ENCODE data around the gene LCP1.

LCP1 gene

DNA sequence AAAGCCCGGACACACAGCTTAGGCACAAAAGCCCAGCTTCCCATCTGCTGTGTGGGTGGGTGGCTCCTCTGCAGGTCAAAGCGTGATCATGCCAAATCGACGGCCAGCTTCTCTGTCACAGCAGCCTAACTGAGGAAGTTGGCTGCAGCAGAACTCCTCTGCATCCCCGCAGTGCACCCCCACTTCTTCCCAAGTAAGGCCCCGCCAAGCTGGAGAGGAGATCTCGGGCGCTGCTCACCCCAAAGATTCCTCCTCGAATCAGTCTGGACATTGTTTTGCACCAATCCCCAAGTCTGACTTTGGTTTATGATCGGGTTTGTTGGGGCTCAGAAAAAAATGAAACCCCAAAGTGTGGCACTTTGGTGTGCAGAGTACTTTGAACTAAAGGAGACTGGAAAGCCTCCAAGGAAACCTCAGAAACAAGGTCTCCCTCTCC, 57.4 kb downstream of the LCP1 start:
- Histone ChIP-seq H3K36me3 (ENCODE audit: insufficient read depth, low read length) (no peaks in the 10 kb centered on the region), H3K4me2 (ENCODE audit: low read length) (no peak overlapping the region), H3K9me3 (replicated peaks; ENCODE audit: low read length) (no peaks in the 10 kb centered on the region), H3K27me3 (ENCODE audit: control insufficient read depth, insufficient read depth, low read length) (peaks cover 25% of the 10 kb centered on the region), H3K4me1 (ENCODE audit: control insufficient read depth, insufficient read depth, low read length) (peaks cover 3% of the 10 kb centered on the region), H3K9ac (ENCODE audit: low read depth, low read length) (no peak overlapping the region), H3K4me3 (ENCODE audit: low read length) (no peak overlapping the region)

DNA sequence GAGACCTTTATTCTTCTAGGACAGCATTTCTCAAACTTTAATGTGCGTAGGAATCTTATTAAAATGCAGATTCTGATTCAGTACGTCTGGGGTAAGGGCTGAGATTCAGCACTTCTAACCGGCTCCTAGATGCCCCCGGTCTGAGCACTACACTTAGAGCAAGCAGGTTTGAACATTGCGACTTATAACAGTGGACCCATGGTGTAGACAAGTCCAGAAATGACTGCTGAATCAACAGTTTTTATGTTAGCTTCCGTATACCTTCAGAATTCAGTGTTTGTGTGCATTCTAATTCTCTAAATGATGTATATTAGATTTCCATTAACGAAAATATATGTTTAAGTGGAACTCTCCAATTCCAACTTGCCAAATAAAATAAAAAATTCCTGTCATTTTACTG, 59.7 kb downstream of the LCP1 start:
- Histone ChIP-seq H3K9me3 (replicated peaks; ENCODE audit: low read length) (no peaks in the 10 kb centered on the region), H3K4me3 (ENCODE audit: low read length) (no peak overlapping the region), H3K4me1 (ENCODE audit: control insufficient read depth, insufficient read depth, low read length) (peaks cover 3% of the 10 kb centered on the region), H3K4me2 (ENCODE audit: low read length) (no peak overlapping the region), H3K36me3 (ENCODE audit: insufficient read depth, low read length) (no peaks in the 10 kb centered on the region), H3K9ac (ENCODE audit: low read depth, low read length) (no peak overlapping the region), H3K27me3 (ENCODE audit: control insufficient read depth, insufficient read depth, low read length) (peaks cover 22% of the 10 kb centered on the region)

DNA sequence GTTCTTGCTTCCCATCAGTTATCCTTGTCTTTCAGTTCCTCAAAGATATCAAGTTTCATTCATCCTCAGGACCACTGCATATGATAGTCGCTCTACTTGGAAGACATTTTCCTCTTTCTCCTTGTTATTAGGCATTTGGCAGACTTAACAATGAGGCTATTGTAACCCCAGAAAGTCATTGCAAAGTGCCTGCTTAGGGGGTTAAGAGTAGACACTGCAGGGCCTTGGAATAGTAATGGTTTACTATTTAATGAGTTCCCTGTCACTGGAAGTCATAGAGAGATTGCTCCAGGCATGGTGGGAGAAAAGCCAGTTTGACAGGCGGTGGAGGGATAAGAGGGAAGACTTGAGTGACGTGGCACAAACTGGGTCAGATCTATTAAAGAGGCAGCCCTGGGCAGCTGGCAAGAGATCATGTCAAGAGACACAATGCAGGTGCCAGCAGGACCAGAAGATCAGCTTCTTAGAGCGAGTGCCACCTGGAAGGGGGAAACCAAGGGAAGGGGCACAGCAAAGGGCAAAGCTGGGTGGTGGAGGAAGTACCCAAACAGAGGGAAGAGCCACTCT, 60.3 kb downstream of the LCP1 start:
- H3K4me2 ChIP-seq (ENCODE audit: low read length), result no peak overlapping the region
- peaks cover 3% of the 10 kb centered on the region for H3K4me1 ChIP-seq (ENCODE audit: control insufficient read depth, insufficient read depth, low read length)
- H3K9me3 ChIP-seq (replicated peaks; ENCODE audit: low read length), result no peaks in the 10 kb centered on the region
- peaks cover 22% of the 10 kb centered on the region for H3K27me3 ChIP-seq (ENCODE audit: control insufficient read depth, insufficient read depth, low read length)
- H3K36me3 ChIP-seq (ENCODE audit: insufficient read depth, low read length), result no peaks in the 10 kb centered on the region
- no peak overlapping the region for H3K9ac ChIP-seq (ENCODE audit: low read depth, low read length)
- no peak overlapping the region for H3K4me3 ChIP-seq (ENCODE audit: low read length)

DNA sequence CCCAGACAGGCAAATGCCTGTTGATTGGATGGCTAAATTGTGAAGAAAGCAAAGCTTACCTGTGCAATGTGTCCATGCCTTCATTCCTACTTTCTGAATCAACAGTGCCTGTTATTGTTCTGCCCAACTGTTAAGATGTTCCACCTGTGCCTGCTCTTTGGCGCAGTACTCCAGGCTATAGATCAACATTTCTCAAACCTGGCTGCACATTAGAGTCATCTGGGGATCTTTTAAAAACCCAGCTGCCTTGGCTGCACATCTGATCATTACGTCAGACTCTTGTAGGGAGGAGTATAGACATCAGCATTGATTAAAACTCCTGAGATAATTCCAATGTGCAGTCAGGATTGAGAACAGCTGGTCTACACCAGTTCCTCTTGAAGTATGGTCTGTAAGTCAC, 60.9 kb downstream of the LCP1 start:
- Histone ChIP-seq H3K36me3 (ENCODE audit: insufficient read depth, low read length) (no peaks in the 10 kb centered on the region), H3K4me3 (ENCODE audit: low read length) (no peak overlapping the region)

DNA sequence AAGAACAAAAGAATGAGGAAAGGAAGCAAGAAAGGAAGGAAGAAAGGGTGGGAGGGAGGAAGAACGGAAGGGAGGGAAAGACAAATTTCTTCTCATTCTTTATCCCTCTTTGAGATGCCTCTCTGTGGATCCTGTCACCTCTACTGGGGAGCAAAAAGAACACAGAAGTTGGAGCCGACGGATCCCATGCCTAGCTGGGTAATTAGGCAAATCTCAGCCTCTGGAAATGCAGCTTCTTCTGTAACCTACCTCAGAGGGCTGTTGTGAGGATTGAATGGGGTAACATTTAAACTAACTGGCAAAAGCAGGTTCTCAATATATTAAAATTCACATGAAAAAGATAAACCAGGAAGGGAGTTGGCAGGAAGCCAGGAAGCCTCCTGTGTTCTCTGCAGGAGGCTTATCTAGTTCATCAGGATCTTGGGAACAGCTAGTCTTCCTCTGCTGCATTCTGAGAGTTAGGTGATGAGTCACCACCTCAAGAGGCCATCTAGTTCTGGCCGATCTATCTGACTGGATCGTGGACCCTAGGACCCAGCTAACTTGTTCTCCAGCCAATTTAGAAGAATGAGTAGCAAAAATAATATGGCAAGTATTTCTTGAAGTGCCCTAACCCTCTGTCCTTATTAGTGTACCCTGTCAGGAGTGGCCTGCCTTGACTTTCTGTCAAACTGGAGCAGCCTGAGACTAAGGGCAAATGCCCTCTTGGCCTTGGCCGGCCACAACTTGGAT, 61.9 kb downstream of the LCP1 start:
- peaks cover 3% of the 10 kb centered on the region for H3K4me1 ChIP-seq (ENCODE audit: control insufficient read depth, insufficient read depth, low read length)
- H3K9ac ChIP-seq (ENCODE audit: low read depth, low read length), result no peak overlapping the region
- no peak overlapping the region for H3K4me3 ChIP-seq (ENCODE audit: low read length)
- no peaks in the 10 kb centered on the region for H3K36me3 ChIP-seq (ENCODE audit: insufficient read depth, low read length)
- H3K27me3 ChIP-seq (ENCODE audit: control insufficient read depth, insufficient read depth, low read length), result peaks cover 20% of the 10 kb centered on the region
- H3K9me3 ChIP-seq (replicated peaks; ENCODE audit: low read length), result no peaks in the 10 kb centered on the region
- no peak overlapping the region for H3K4me2 ChIP-seq (ENCODE audit: low read length)

More for the DNA sequence above, 60.9 kb downstream of the LCP1 start:
- no peak overlapping the region for H3K9ac ChIP-seq (ENCODE audit: low read depth, low read length)
- H3K9me3 ChIP-seq (replicated peaks; ENCODE audit: low read length), result no peaks in the 10 kb centered on the region
- peaks cover 22% of the 10 kb centered on the region for H3K27me3 ChIP-seq (ENCODE audit: control insufficient read depth, insufficient read depth, low read length)
- H3K4me1 ChIP-seq (ENCODE audit: control insufficient read depth, insufficient read depth, low read length), result peaks cover 3% of the 10 kb centered on the region
- H3K4me2 ChIP-seq (ENCODE audit: low read length), result no peak overlapping the region

DNA sequence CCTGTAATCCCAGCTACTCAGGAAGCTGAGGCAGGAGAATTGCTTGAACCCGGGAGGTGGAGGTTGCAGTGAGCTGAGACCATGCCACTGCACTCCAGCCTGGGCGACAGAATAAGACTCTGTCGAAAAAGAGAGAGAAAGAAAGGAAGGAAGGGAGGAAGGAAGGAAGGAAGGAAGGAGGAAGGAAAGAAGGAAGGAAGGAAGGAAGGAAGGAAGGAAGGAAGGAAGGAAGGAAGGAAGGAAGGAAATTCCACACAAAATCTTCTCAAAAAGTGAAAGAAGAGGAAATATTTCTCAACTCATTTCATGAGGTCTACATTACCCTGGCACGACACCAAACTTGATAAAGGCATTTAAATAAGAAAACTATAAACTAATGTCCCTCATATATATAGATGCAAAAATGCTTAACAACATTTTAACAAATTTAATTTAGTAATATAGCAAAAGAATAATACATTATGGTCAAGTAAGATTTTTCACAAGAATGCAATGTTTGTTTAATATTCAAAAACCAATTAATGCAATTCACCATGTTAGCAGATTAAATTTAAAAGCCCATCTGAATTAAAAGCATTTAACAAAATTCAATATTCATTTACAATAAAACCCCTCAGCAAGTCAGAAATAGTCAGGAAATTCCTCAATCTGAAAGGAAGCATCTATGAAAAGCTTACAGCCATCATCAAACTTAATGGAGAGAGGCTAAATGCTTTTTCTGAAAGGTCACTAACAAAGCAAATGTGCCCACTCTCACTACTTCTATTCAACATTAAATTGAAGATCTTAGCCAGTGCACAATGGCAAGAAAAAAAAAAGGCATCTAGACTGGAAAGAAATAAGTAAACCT, 65.1 kb downstream of the LCP1 start:
- H3K4me3 ChIP-seq (ENCODE audit: low read length), result no peak overlapping the region
- H3K9ac ChIP-seq (ENCODE audit: low read depth, low read length), result no peak overlapping the region
- H3K4me1 ChIP-seq (ENCODE audit: control insufficient read depth, insufficient read depth, low read length), result peaks cover 8% of the 10 kb centered on the region
- no peaks in the 10 kb centered on the region for H3K9me3 ChIP-seq (replicated peaks; ENCODE audit: low read length)
- no peaks in the 10 kb centered on the region for H3K36me3 ChIP-seq (ENCODE audit: insufficient read depth, low read length)
- H3K4me2 ChIP-seq (ENCODE audit: low read length), result no peak overlapping the region
- H3K27me3 ChIP-seq (ENCODE audit: control insufficient read depth, insufficient read depth, low read length), result peaks cover 10% of the 10 kb centered on the region

DNA sequence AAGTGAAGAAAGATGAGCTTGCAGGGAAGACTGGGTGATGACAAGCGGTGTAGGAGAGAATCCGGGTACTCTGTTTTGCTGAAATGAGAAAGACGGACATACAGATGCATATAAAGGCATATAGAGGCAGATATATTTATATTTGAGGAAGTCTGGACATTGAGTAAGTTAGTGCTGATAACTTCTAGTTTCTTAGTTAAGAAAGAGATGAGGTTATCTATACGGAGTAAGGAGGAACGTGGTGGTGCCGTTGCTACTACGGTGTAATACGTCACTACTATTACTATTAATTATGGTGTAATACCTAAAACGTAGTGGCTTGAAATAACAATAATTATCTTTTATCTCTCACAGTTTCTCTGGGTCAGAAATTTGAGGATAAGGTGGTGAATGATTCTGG, 67.4 kb downstream of the LCP1 start:
- H3K4me1 ChIP-seq (ENCODE audit: control insufficient read depth, insufficient read depth, low read length), result peaks cover 4% of the 10 kb centered on the region
- no peak overlapping the region for H3K9ac ChIP-seq (ENCODE audit: low read depth, low read length)
- H3K4me3 ChIP-seq (ENCODE audit: low read length), result no peak overlapping the region
- H3K36me3 ChIP-seq (ENCODE audit: insufficient read depth, low read length), result no peaks in the 10 kb centered on the region
- H3K27me3 ChIP-seq (ENCODE audit: control insufficient read depth, insufficient read depth, low read length), result peaks cover 9% of the 10 kb centered on the region
- no peak overlapping the region for H3K4me2 ChIP-seq (ENCODE audit: low read length)
- no peaks in the 10 kb centered on the region for H3K9me3 ChIP-seq (replicated peaks; ENCODE audit: low read length)

DNA sequence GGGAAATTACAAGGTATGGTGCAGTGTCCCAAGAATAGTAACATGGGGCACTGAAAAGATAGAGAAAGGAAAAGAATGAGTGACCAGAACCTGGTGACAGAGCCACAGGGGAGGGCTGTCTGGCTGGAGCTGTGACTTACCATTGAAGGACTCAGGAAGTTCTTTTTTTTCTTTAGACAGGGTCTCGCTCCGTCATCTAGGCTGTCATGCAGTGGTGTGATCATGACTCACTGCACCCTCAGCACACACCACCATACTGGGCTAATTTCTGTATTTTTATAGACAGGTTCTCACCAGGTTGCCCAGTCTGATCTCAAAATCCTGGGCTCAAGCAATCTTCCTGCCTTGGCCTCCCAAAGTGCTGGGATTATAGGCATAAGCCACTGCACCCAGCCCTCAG, 68.4 kb downstream of the LCP1 start:
- no peaks in the 10 kb centered on the region for H3K36me3 ChIP-seq (ENCODE audit: insufficient read depth, low read length)
- H3K27me3 ChIP-seq (ENCODE audit: control insufficient read depth, insufficient read depth, low read length), result peaks cover 11% of the 10 kb centered on the region
- no peak overlapping the region for H3K4me2 ChIP-seq (ENCODE audit: low read length)
- H3K9ac ChIP-seq (ENCODE audit: low read depth, low read length), result no peak overlapping the region
- H3K4me3 ChIP-seq (ENCODE audit: low read length), result no peak overlapping the region
- H3K4me1 ChIP-seq (ENCODE audit: control insufficient read depth, insufficient read depth, low read length), result peaks cover 4% of the 10 kb centered on the region
- no peaks in the 10 kb centered on the region for H3K9me3 ChIP-seq (replicated peaks; ENCODE audit: low read length)

DNA sequence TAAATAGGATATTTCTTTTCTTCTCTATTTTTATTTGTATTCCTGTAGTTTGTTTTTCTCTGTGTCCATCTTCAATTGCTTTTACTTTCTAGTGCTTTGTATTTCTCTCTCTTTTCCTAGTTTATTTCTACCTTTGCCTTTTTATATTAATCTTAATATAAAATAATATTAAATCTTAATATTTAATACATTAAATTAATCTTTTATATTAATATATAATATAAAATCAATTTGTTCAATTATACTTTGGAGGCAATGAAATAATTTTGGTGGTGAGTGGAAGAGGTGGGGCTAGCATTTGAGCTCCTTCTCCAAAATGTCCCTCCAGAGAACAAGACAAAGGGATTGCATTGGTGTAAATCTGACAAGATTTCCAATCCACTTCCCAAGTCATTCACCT, 70.8 kb downstream of the LCP1 start:
- Histone ChIP-seq H3K9me3 (replicated peaks; ENCODE audit: low read length) (no peaks in the 10 kb centered on the region), H3K9ac (ENCODE audit: low read depth, low read length) (no peak overlapping the region), H3K4me3 (ENCODE audit: low read length) (no peak overlapping the region), H3K36me3 (ENCODE audit: insufficient read depth, low read length) (no peaks in the 10 kb centered on the region), H3K4me1 (ENCODE audit: control insufficient read depth, insufficient read depth, low read length) (peaks cover 4% of the 10 kb centered on the region), H3K4me2 (ENCODE audit: low read length) (no peak overlapping the region), H3K27me3 (ENCODE audit: control insufficient read depth, insufficient read depth, low read length) (peaks cover 11% of the 10 kb centered on the region)

DNA sequence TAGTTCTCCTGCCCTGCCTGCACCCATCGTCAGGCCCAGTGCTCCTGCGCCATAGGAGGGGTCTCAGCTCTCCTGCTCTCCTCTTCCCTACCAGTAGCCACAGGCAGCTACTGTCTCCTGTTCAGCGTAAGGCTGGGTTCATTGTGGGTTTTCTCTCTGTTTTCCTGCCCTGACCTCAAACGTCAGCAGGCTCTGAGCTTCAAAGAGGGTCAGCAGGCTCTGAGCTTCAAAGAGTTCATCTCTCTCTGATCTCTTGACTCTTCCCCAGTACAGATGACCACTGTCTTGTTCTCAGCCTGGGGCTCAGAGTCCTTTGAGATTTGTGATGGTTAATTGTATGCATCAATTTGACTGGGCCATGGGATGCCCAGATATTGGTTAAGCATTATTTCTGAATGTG, 72.5 kb downstream of the LCP1 start:
- no peak overlapping the region for H3K4me3 ChIP-seq (ENCODE audit: low read length)
- peaks cover 4% of the 10 kb centered on the region for H3K4me1 ChIP-seq (ENCODE audit: control insufficient read depth, insufficient read depth, low read length)
- no peaks in the 10 kb centered on the region for H3K9me3 ChIP-seq (replicated peaks; ENCODE audit: low read length)
- peaks cover 11% of the 10 kb centered on the region for H3K27me3 ChIP-seq (ENCODE audit: control insufficient read depth, insufficient read depth, low read length)
- H3K4me2 ChIP-seq (ENCODE audit: low read length), result no peak overlapping the region
- no peaks in the 10 kb centered on the region for H3K36me3 ChIP-seq (ENCODE audit: insufficient read depth, low read length)
- H3K9ac ChIP-seq (ENCODE audit: low read depth, low read length), result no peak overlapping the region

DNA sequence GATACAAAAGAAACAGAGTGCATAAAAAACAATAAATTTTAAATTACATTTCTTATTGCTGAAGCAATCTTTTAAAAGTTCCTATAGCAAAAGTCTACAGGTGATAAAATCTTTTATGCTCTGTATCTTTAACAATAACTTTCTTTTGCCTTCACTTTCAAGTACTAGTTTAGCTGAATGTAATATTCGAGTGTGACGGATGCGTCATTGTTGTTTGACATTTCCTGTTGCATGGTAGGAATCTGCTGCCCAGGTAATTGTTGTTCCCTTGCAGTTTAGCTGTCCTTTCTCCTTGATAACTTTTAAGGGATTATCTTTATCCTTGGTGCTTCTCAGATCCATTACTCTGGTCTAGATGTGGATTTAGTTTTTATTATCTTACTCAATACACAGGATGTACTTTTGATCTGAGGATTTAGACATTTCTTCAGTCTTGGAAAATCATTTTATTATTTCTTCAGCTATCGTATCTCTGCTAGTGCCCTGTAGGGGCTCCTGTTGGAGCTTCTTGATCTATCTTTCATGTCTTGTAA, 75.1 kb downstream of the LCP1 start:
- Histone ChIP-seq H3K9ac (ENCODE audit: low read depth, low read length) (no peak overlapping the region), H3K27me3 (ENCODE audit: control insufficient read depth, insufficient read depth, low read length) (peaks cover 8% of the 10 kb centered on the region), H3K4me1 (ENCODE audit: control insufficient read depth, insufficient read depth, low read length) (no peaks in the 10 kb centered on the region), H3K9me3 (replicated peaks; ENCODE audit: low read length) (no peaks in the 10 kb centered on the region), H3K4me3 (ENCODE audit: low read length) (no peak overlapping the region), H3K36me3 (ENCODE audit: insufficient read depth, low read length) (no peaks in the 10 kb centered on the region), H3K4me2 (ENCODE audit: low read length) (no peak overlapping the region)

Measured in skeletal muscle satellite cell (primary cell).